Measurements from ENCODE around the gene ANTXR1. TPM values are rescaled to one million over a fixed set of nuclear protein-coding genes. Genes with fewer than 3 reads are reported as not detected.

Gene ANTXR1
- total RNA-seq, 2 donors from 2014 or later = not detected

GRCh38 chr2:69012310-69013141 lies 453 bp upstream of the ANTXR1 start:
- DNase-seq (peak in 1 of 3 donors; percentile 35), ATAC-seq (peak; percentile 72)
- H3K4me1 Mint-ChIP-seq = peaks cover 14% of the 10 kb centered on the region
- no peaks in the 10 kb centered on the region for H3K9me3 ChIP-seq (ENCODE audit: control insufficient read depth, low read length, poor library complexity, severe bottlenecking)
- H3K27ac Mint-ChIP-seq = peak overlapping the region; percentile 84
- peaks cover 70% of the 10 kb centered on the region for H3K27me3 Mint-ChIP-seq
- peaks cover 5% of the 10 kb centered on the region for H3K36me3 Mint-ChIP-seq (ENCODE audit: low read depth)
- H3K4me3 Mint-ChIP-seq = peak overlapping the region; percentile 92

GRCh38 chr2:69013840-69014821 lies 1.2 kb downstream of the ANTXR1 start:
- peaks cover 14% of the 10 kb centered on the region for H3K4me1 Mint-ChIP-seq

GRCh38 chr2:69017080-69017479 lies 4.1 kb downstream of the ANTXR1 start:
- no peaks in the 10 kb centered on the region for H3K9me3 ChIP-seq (ENCODE audit: control insufficient read depth, low read length, poor library complexity, severe bottlenecking)
- no peak for DNase-seq
- no peak for ATAC-seq
- H3K36me3 Mint-ChIP-seq (ENCODE audit: low read depth) = peaks cover 3% of the 10 kb centered on the region
- no peak overlapping the region for H3K4me3 Mint-ChIP-seq
- no peak overlapping the region for H3K27ac Mint-ChIP-seq
- H3K4me1 Mint-ChIP-seq = peaks cover 14% of the 10 kb centered on the region
- H3K27me3 Mint-ChIP-seq = peaks cover 70% of the 10 kb centered on the region

More at GRCh38 chr2:69013840-69014821, 1.2 kb downstream of the ANTXR1 start:
- peaks cover 5% of the 10 kb centered on the region for H3K36me3 Mint-ChIP-seq (ENCODE audit: low read depth)
- H3K27me3 Mint-ChIP-seq = peaks cover 74% of the 10 kb centered on the region
- ATAC-seq = no peak
- H3K27ac Mint-ChIP-seq = no peak overlapping the region
- no peak for DNase-seq
- H3K4me3 Mint-ChIP-seq = peak overlapping the region; percentile 92
- no peaks in the 10 kb centered on the region for H3K9me3 ChIP-seq (ENCODE audit: control insufficient read depth, low read length, poor library complexity, severe bottlenecking)

- DNase-seq (no peak), ATAC-seq (no peak)
- no peak overlapping the region for H3K27ac Mint-ChIP-seq
- no peaks in the 10 kb centered on the region for H3K9me3 ChIP-seq (ENCODE audit: control insufficient read depth, low read length, poor library complexity, severe bottlenecking)
- peaks cover 63% of the 10 kb centered on the region for H3K27me3 Mint-ChIP-seq
- H3K36me3 Mint-ChIP-seq (ENCODE audit: low read depth) = no peaks in the 10 kb centered on the region
- peaks cover 10% of the 10 kb centered on the region for H3K4me1 Mint-ChIP-seq
- H3K4me3 Mint-ChIP-seq = no peak overlapping the region
These were observed 4.9 kb downstream of the ANTXR1 start for GRCh38 chr2:69017835-69018234.

GRCh38 chr2:69018678-69019095 lies 5.7 kb downstream of the ANTXR1 start:
- no peaks in the 10 kb centered on the region for H3K9me3 ChIP-seq (ENCODE audit: control insufficient read depth, low read length, poor library complexity, severe bottlenecking)
- no peak for ATAC-seq
- Mint-ChIP-seq H3K36me3 (ENCODE audit: low read depth) (no peaks in the 10 kb centered on the region), H3K27me3 (peaks cover 58% of the 10 kb centered on the region), H3K4me3 (no peak overlapping the region), H3K4me1 (peaks cover 7% of the 10 kb centered on the region), H3K27ac (no peak overlapping the region)
- DNase-seq = no peak

GRCh38 chr2:69020496-69021426 lies 7.8 kb downstream of the ANTXR1 start:
- H3K36me3 Mint-ChIP-seq (ENCODE audit: low read depth) = no peaks in the 10 kb centered on the region
- H3K27me3 Mint-ChIP-seq = peaks cover 45% of the 10 kb centered on the region
- H3K4me3 Mint-ChIP-seq = no peak overlapping the region
- DNase-seq (no peak), ATAC-seq (no peak)
- H3K9me3 ChIP-seq (ENCODE audit: control insufficient read depth, low read length, poor library complexity, severe bottlenecking) = no peaks in the 10 kb centered on the region
- H3K4me1 Mint-ChIP-seq = no peaks in the 10 kb centered on the region
- H3K27ac Mint-ChIP-seq = no peak overlapping the region

GRCh38 chr2:69021727-69022126 lies 8.7 kb downstream of the ANTXR1 start:
- ATAC-seq = no peak
- H3K36me3 Mint-ChIP-seq (ENCODE audit: low read depth) = no peaks in the 10 kb centered on the region
- H3K27ac Mint-ChIP-seq = no peak overlapping the region
- DNase-seq = no peak
- H3K9me3 ChIP-seq (ENCODE audit: control insufficient read depth, low read length, poor library complexity, severe bottlenecking) = no peaks in the 10 kb centered on the region
- H3K4me3 Mint-ChIP-seq = no peak overlapping the region
- H3K4me1 Mint-ChIP-seq = no peaks in the 10 kb centered on the region
- H3K27me3 Mint-ChIP-seq = peaks cover 55% of the 10 kb centered on the region

GRCh38 chr2:69022548-69022947 lies 9.6 kb downstream of the ANTXR1 start:
- no peak for ATAC-seq
- H3K36me3 Mint-ChIP-seq (ENCODE audit: low read depth) = no peaks in the 10 kb centered on the region
- peaks cover 54% of the 10 kb centered on the region for H3K27me3 Mint-ChIP-seq

GRCh38 chr2:69023236-69023635 lies 10.3 kb downstream of the ANTXR1 start:
- ATAC-seq = no peak

More at GRCh38 chr2:69022548-69022947, 9.6 kb downstream of the ANTXR1 start:
- no peaks in the 10 kb centered on the region for H3K9me3 ChIP-seq (ENCODE audit: control insufficient read depth, low read length, poor library complexity, severe bottlenecking)
- Mint-ChIP-seq H3K4me1 (no peaks in the 10 kb centered on the region), H3K27ac (no peak overlapping the region), H3K4me3 (no peak overlapping the region)
- DNase-seq = no peak

GRCh38 chr2:69026026-69026425 lies 13.0 kb downstream of the ANTXR1 start:
- Mint-ChIP-seq H3K36me3 (ENCODE audit: low read depth) (no peaks in the 10 kb centered on the region), H3K4me1 (no peaks in the 10 kb centered on the region), H3K27me3 (peaks cover 29% of the 10 kb centered on the region), H3K4me3 (no peak overlapping the region), H3K27ac (no peak overlapping the region)
- ATAC-seq = no peak
- no peaks in the 10 kb centered on the region for H3K9me3 ChIP-seq (ENCODE audit: control insufficient read depth, low read length, poor library complexity, severe bottlenecking)
- DNase-seq = no peak

More at GRCh38 chr2:69023236-69023635, 10.3 kb downstream of the ANTXR1 start:
- Mint-ChIP-seq H3K27me3 (peaks cover 47% of the 10 kb centered on the region), H3K36me3 (ENCODE audit: low read depth) (no peaks in the 10 kb centered on the region), H3K4me1 (no peaks in the 10 kb centered on the region), H3K27ac (no peak overlapping the region), H3K4me3 (no peak overlapping the region)
- H3K9me3 ChIP-seq (ENCODE audit: control insufficient read depth, low read length, poor library complexity, severe bottlenecking) = no peaks in the 10 kb centered on the region
- no peak for DNase-seq

- Mint-ChIP-seq H3K36me3 (ENCODE audit: low read depth) (no peaks in the 10 kb centered on the region), H3K27me3 (peaks cover 26% of the 10 kb centered on the region), H3K4me1 (no peaks in the 10 kb centered on the region), H3K27ac (no peak overlapping the region), H3K4me3 (no peak overlapping the region)
- ATAC-seq (no peak), DNase-seq (no peak)
- H3K9me3 ChIP-seq (ENCODE audit: control insufficient read depth, low read length, poor library complexity, severe bottlenecking) = no peaks in the 10 kb centered on the region
These were observed 13.9 kb downstream of the ANTXR1 start for GRCh38 chr2:69026691-69027459.

All from T-helper 17 cell (primary cell).